Neuronal stem cell (in vitro differentiated cells): ENCODE results near the gene SCYGR1.

ENCODE experiments used
- DNase-seq: peaks from one replicate; pipeline ENCODE4 v3.0.0-alpha.2; 2013; ENCODE audit warnings: low spot score
- H2AFZ ChIP-seq: one replicate; pipeline ENCODE4 v1.6.1; 2013; ENCODE audit warnings: mild to moderate bottlenecking, low read length, inconsistent platforms
- H2AK5ac ChIP-seq: 2 replicates; pipeline ENCODE4 v1.6.1; 2013; ENCODE audit warnings: low read depth, mild to moderate bottlenecking, inconsistent platforms, low read length, moderate library complexity, mixed read lengths
- H2BK120ac ChIP-seq: 2 replicates; pipeline ENCODE4 v1.6.1; 2013; ENCODE audit warnings: low read depth, mild to moderate bottlenecking, inconsistent platforms, low read length, moderate library complexity, mixed read lengths
- H2BK12ac ChIP-seq: one replicate; pipeline ENCODE4 v1.6.1; 2013; ENCODE audit warnings: low read length, inconsistent platforms
- H2BK15ac ChIP-seq: 2 replicates; pipeline ENCODE4 v1.6.1; 2013; ENCODE audit warnings: mild to moderate bottlenecking, low read length, inconsistent platforms, mixed read lengths
- H2BK5ac ChIP-seq: one replicate; pipeline ENCODE4 v1.6.1; 2013; ENCODE audit warnings: inconsistent platforms, mild to moderate bottlenecking, low read length, moderate library complexity
- H3K14ac ChIP-seq: one replicate; pipeline ENCODE4 v1.6.1; 2013; ENCODE audit warnings: low read length, inconsistent platforms
- H3K18ac ChIP-seq: 2 replicates; pipeline ENCODE4 v1.6.1; 2013; ENCODE audit warnings: low read length, inconsistent platforms
- H3K23ac ChIP-seq: 2 replicates; pipeline ENCODE4 v1.6.1; 2013; ENCODE audit warnings: low read depth, mild to moderate bottlenecking, mixed read lengths, low read length, inconsistent platforms; ENCODE audit not compliant: poor library complexity
- H3K27ac ChIP-seq: replicated peaks from 3 replicates; pipeline ENCODE4 v1.5.1; 2013; ENCODE audit warnings: low read length, inconsistent platforms
- H3K27me3 ChIP-seq, 3 experiments: 2 replicates each; pipeline ENCODE4 v1.6.1; 2013; ENCODE audit warnings: low read length in 3 of 3, mild to moderate bottlenecking in 2 of 3, inconsistent platforms in 1 of 3, low read depth in 1 of 3, mixed read lengths in 1 of 3, moderate library complexity in 1 of 3; ENCODE audit not compliant: control insufficient read depth in 3 of 3, insufficient read depth in 3 of 3
- H3K36me3 ChIP-seq, 2 donors: replicated peaks in 1 of 2; 2 replicates each; pipeline ENCODE4 v1.6.1; 2013; ENCODE audit warnings: low read length in 2 of 2; ENCODE audit not compliant: control insufficient read depth in 2 of 2, insufficient read depth in 2 of 2
- H3K4ac ChIP-seq: 2 replicates; pipeline ENCODE4 v1.6.1; 2013; ENCODE audit warnings: inconsistent platforms, mild to moderate bottlenecking, low read length, moderate library complexity
- H3K4me1 ChIP-seq, 2 donors: 1 replicate in 1 of 2; 2 replicates in 1 of 2; pipeline ENCODE4 v1.6.1; 2013; ENCODE audit warnings: low read length in 2 of 2, low read depth in 1 of 2; ENCODE audit not compliant: control insufficient read depth in 2 of 2, insufficient read depth in 1 of 2
- H3K4me2 ChIP-seq: one replicate; pipeline ENCODE4 v1.6.1; 2013; ENCODE audit warnings: mild to moderate bottlenecking, low read length, inconsistent platforms; ENCODE audit not compliant: insufficient read depth, poor library complexity, severe bottlenecking
- H3K4me3 ChIP-seq, 2 donors: 2 replicates each; pipeline ENCODE4 v1.5.1; 2013; ENCODE audit warnings: low read length in 2 of 2, mild to moderate bottlenecking in 2 of 2, inconsistent platforms in 1 of 2, moderate library complexity in 1 of 2
- H3K79me1 ChIP-seq: one replicate; pipeline ENCODE4 v1.6.1; 2013; ENCODE audit warnings: low read depth, mild to moderate bottlenecking, inconsistent platforms, low read length, moderate library complexity
- H3K9ac ChIP-seq: one replicate; pipeline ENCODE4 v1.6.1; 2013; ENCODE audit warnings: mild to moderate bottlenecking, low read depth, low read length, inconsistent platforms; ENCODE audit not compliant: poor library complexity
- H3K9me3 ChIP-seq, 2 donors: replicated peaks in 1 of 2; 2 replicates each; pipeline versions ENCODE3 to v1.6.1; 2013; ENCODE audit warnings: low read length in 2 of 2, mild to moderate bottlenecking in 2 of 2, inconsistent platforms in 1 of 2, low read depth in 1 of 2, mixed read lengths in 1 of 2, moderate library complexity in 1 of 2; ENCODE audit not compliant: control insufficient read depth in 2 of 2, insufficient read depth in 1 of 2
- H4K8ac ChIP-seq: one replicate; pipeline ENCODE4 v1.6.1; 2013; ENCODE audit warnings: low read depth, mild to moderate bottlenecking, inconsistent platforms, low read length, moderate library complexity
- H4K91ac ChIP-seq: one replicate; pipeline ENCODE4 v1.6.1; 2013; ENCODE audit warnings: low read length, low read depth, mild to moderate bottlenecking, inconsistent platforms; ENCODE audit not compliant: poor library complexity
- WGBS, 2 donors: extraction: QIAGEN DNeasy Blood & Tissue Kit; methylation state at CpG; one replicate each; pipeline ENCODE4 v1.1.7; 2013; ENCODE audit warnings: missing lambda C conversion rate in 2 of 2, mixed read lengths in 1 of 2; ENCODE audit not compliant: insufficient read length in 2 of 2, insufficient replicate concordance in 1 of 2; ENCODE audit errors: extremely low coverage in 2 of 2; 5-methylcytosine and 5-hydroxymethylcytosine counted together

Gene SCYGR1

DNA sequence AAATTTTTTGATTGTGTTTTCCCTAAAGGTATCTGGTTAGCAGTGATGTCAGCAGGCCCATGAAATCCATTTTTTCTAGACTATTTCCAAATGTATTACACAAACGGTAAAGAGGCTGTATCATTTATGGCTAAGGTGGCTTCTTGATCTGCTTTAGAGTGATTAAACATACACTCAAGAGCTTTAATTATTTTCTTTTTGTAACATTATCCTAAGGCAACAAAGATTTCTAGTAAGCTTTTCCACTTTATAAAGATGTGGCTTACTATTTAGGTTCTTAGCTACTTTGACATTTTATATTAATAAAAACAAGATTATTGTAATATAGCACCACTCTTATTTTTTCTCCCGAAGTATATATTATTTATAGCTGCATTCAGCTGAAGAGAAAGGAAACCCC lies 46.2 kb downstream of the SCYGR1 start:
- H3K4ac ChIP-seq = no peak overlapping the region
- no peaks in the 10 kb centered on the region for H3K79me1 ChIP-seq
- peaks cover 0 to 88% of the 10 kb centered on the region in 2 donors for H3K36me3 ChIP-seq
- H2AK5ac ChIP-seq = no peak overlapping the region
- no peak for DNase-seq
- no peak overlapping the region for H3K27ac ChIP-seq
- H3K9ac ChIP-seq = no peak overlapping the region
- no peak overlapping the region for H2BK12ac ChIP-seq
- no peak overlapping the region for H2BK5ac ChIP-seq
- H3K9me3 ChIP-seq = no peaks in the 10 kb centered on the region
- H3K18ac ChIP-seq = no peak overlapping the region
- no peak overlapping the region for H3K4me3 ChIP-seq
- no peak overlapping the region for H2BK15ac ChIP-seq
- H4K8ac ChIP-seq = no peak overlapping the region
- no peak overlapping the region for H4K91ac ChIP-seq
- no peak overlapping the region for H2AFZ ChIP-seq
- H2BK120ac ChIP-seq = no peak overlapping the region
- H3K4me2 ChIP-seq = no peak overlapping the region
- H3K27me3 ChIP-seq = no peaks in the 10 kb centered on the region
- no peak overlapping the region for H3K14ac ChIP-seq
- no peaks in the 10 kb centered on the region for H3K4me1 ChIP-seq
- H3K23ac ChIP-seq = no peak overlapping the region
- WGBS, 2 donors = no CpG with 5 or more reads among the region's 2 CpGs

GRCh38 chr2:227340106-227340505 lies 47.6 kb downstream of the SCYGR1 start:
- DNase-seq = no peak

DNA sequence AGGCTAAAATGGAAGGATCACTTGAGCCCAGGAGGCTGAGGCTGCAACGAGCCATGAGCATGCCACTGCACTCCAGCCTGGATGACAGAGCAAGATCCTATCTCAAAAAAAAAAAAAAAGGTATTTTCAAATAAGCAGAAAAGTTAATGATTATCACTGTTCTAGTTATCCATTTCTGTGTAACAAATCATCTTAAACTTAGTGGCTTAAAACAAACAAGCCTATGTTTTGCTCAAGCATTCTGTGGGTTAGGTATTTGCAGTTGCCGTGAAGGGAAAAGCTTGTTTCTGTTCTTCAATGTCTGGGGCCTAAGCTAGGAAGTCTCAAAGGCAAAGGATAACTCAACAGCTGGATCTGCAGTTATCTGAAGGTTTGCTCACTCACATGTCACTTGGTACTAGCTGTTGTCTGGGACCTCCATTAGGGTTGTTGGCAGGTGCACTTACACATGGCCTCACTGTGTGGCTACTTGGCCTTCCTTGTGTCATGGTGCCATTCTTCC lies 48.6 kb downstream of the SCYGR1 start:
- H4K91ac ChIP-seq = no peak overlapping the region
- no peak overlapping the region for H3K18ac ChIP-seq
- H2AFZ ChIP-seq = no peak overlapping the region
- H3K4ac ChIP-seq = no peak overlapping the region
- H3K4me1 ChIP-seq = no peaks in the 10 kb centered on the region
- H2BK12ac ChIP-seq = no peak overlapping the region
- no peak overlapping the region for H2BK15ac ChIP-seq
- no peaks in the 10 kb centered on the region for H3K79me1 ChIP-seq
- WGBS, 2 donors = no CpG with 5 or more reads among the region's 2 CpGs
- H2BK5ac ChIP-seq = no peak overlapping the region
- H3K27me3 ChIP-seq = no peaks in the 10 kb centered on the region
- H3K9me3 ChIP-seq = no peaks in the 10 kb centered on the region
- H3K14ac ChIP-seq = no peak overlapping the region
- H3K4me3 ChIP-seq = no peak overlapping the region
- no peak overlapping the region for H2AK5ac ChIP-seq
- H3K9ac ChIP-seq = no peak overlapping the region
- no peak overlapping the region for H3K27ac ChIP-seq
- peaks cover 2 to 88% of the 10 kb centered on the region in 2 donors for H3K36me3 ChIP-seq
- no peak overlapping the region for H3K4me2 ChIP-seq
- H4K8ac ChIP-seq = no peak overlapping the region
- H2BK120ac ChIP-seq = no peak overlapping the region
- H3K23ac ChIP-seq = no peak overlapping the region
- DNase-seq = no peak

More at GRCh38 chr2:227340106-227340505, 47.6 kb downstream of the SCYGR1 start:
- H2BK120ac ChIP-seq = no peak overlapping the region
- no peak overlapping the region for H2BK15ac ChIP-seq
- no peaks in the 10 kb centered on the region for H3K27me3 ChIP-seq
- no peak overlapping the region for H4K91ac ChIP-seq
- no peak overlapping the region for H4K8ac ChIP-seq
- no peak overlapping the region for H2BK5ac ChIP-seq
- H3K14ac ChIP-seq = no peak overlapping the region
- H2AK5ac ChIP-seq = no peak overlapping the region
- no peaks in the 10 kb centered on the region for H3K9me3 ChIP-seq
- no peaks in the 10 kb centered on the region for H3K79me1 ChIP-seq
- no peak overlapping the region for H3K9ac ChIP-seq
- peaks cover 2 to 88% of the 10 kb centered on the region in 2 donors for H3K36me3 ChIP-seq
- no peak overlapping the region for H2BK12ac ChIP-seq
- no peak overlapping the region for H3K4me3 ChIP-seq
- no peak overlapping the region for H3K4me2 ChIP-seq
- no peak overlapping the region for H3K23ac ChIP-seq
- no peak overlapping the region for H3K18ac ChIP-seq
- no peak overlapping the region for H2AFZ ChIP-seq
- H3K4me1 ChIP-seq = no peaks in the 10 kb centered on the region
- H3K4ac ChIP-seq = no peak overlapping the region
- WGBS, 2 donors = no CpG with 5 or more reads among the region's 6 CpGs
- H3K27ac ChIP-seq = no peak overlapping the region
